HepG2 (cell line): ENCODE results near the gene METTL15. TPM values are rescaled to one million over a fixed set of nuclear protein-coding genes. Genes with fewer than 3 reads are reported as not detected.

Experiments used
- ATF4 ChIP-seq, 2 experiments: fragments of 450-650 bp in 1 of 2; sonication (generic) in 1 of 2; formaldehyde crosslinking; IDR thresholded peaks; 2 replicates each; pipeline versions ENCODE4 v1.5.0 to v1.8.0; 2020 to 2022; ENCODE audit warnings: mild to moderate bottlenecking in 1 of 2, missing genetic modification reagents in 1 of 2
- CC2D1A ChIP-seq: sonication (generic); formaldehyde crosslinking; IDR thresholded peaks from 2 replicates; pipeline ENCODE4 v1.8.1; 2023; ENCODE audit warnings: mild to moderate bottlenecking, missing genetic modification reagents
- CENPT ChIP-seq: sonication (generic); formaldehyde crosslinking; IDR thresholded peaks from 2 replicates; pipeline ENCODE4 v1.8.0; 2022; ENCODE audit warnings: low read depth, mild to moderate bottlenecking, moderate library complexity, missing genetic modification reagents
- EHMT2 ChIP-seq: fragments of 200-600 bp; sonication (generic); IDR thresholded peaks from 2 replicates; pipeline ENCODE4 v1.7.0; 2017; ENCODE audit warnings: antibody characterized with exemption, low read depth, low read length, borderline replicate concordance
- GABPB1 ChIP-seq: IDR thresholded peaks from 2 replicates; pipeline ENCODE4 v1.6.1; 2016; ENCODE audit warnings: mild to moderate bottlenecking, missing genetic modification reagents, moderate library complexity, missing compliant biosample characterization
- HOXA7 ChIP-seq: sonication (generic); formaldehyde crosslinking; IDR thresholded peaks from 2 replicates; pipeline ENCODE4 v1.8.1; 2022; ENCODE audit warnings: mild to moderate bottlenecking, missing genetic modification reagents, moderate library complexity
- IRF1 ChIP-seq: sonication (generic); formaldehyde crosslinking; IDR thresholded peaks from 2 replicates; pipeline ENCODE4 v1.4.0; 2020; ENCODE audit warnings: low read depth, mild to moderate bottlenecking, missing genetic modification reagents
- KLF13 ChIP-seq: sonication (generic); formaldehyde crosslinking; IDR thresholded peaks from 2 replicates; pipeline ENCODE4 v1.4.0; 2020; ENCODE audit warnings: mild to moderate bottlenecking, missing genetic modification reagents
- MYNN ChIP-seq: sonication (generic); formaldehyde crosslinking; IDR thresholded peaks from 2 replicates; pipeline ENCODE4 v1.4.0; 2020; ENCODE audit warnings: mild to moderate bottlenecking, low read depth, missing genetic modification reagents
- MZF1 ChIP-seq: sonication (generic); formaldehyde crosslinking; IDR thresholded peaks from 2 replicates; pipeline ENCODE4 v1.8.1; 2023; ENCODE audit warnings: mild to moderate bottlenecking, missing genetic modification reagents, borderline replicate concordance
- PHF5A ChIP-seq: IDR thresholded peaks from one replicate; pipeline ENCODE4 v1.6.1; 2018; ENCODE audit warnings: low read depth, missing genetic modification reagents; ENCODE audit not compliant: unreplicated experiment
- PITX1 ChIP-seq: sonication (generic); formaldehyde crosslinking; IDR thresholded peaks from 2 replicates; pipeline ENCODE4 v1.5.1; 2020; ENCODE audit warnings: mild to moderate bottlenecking, missing genetic modification reagents
- POLR2A ChIP-seq, 2 experiments: IDR thresholded peaks; 2 replicates each; pipeline ENCODE4 v1.6.1; 2011; ENCODE audit warnings: low read depth in 2 of 2, low read length in 2 of 2, mild to moderate bottlenecking in 1 of 2, moderate library complexity in 1 of 2; ENCODE audit not compliant: insufficient read depth in 1 of 2
- RFXAP ChIP-seq: sonication (generic); formaldehyde crosslinking; IDR thresholded peaks from 2 replicates; pipeline ENCODE4 v1.4.0; 2020; ENCODE audit warnings: missing genetic modification reagents, borderline replicate concordance
- SATB2 ChIP-seq: sonication (generic); formaldehyde crosslinking; IDR thresholded peaks from 2 replicates; pipeline ENCODE4 v1.5.0; 2020; ENCODE audit warnings: missing genetic modification reagents
- SP2 ChIP-seq: sonication (generic); formaldehyde crosslinking; IDR thresholded peaks from 2 replicates; pipeline ENCODE4 v1.5.1; 2020; ENCODE audit warnings: mild to moderate bottlenecking, missing genetic modification reagents
- SRSF1 ChIP-seq: fragments of 200-400 bp; formaldehyde crosslinking; optimal IDR thresholded peaks from 2 replicates; pipeline ENCODE3; 2017; ENCODE audit warnings: mild to moderate bottlenecking, low read depth, low read length, moderate library complexity
- ZBTB3 ChIP-seq: sonication (generic); formaldehyde crosslinking; IDR thresholded peaks from 2 replicates; pipeline ENCODE4 v1.4.0; 2020; ENCODE audit warnings: low read depth, mild to moderate bottlenecking, moderate library complexity, missing genetic modification reagents, borderline replicate concordance
- ZBTB7B ChIP-seq: sonication (generic); formaldehyde crosslinking; IDR thresholded peaks from 2 replicates; pipeline ENCODE4 v1.4.0; 2020; ENCODE audit warnings: missing genetic modification reagents
- ZNF34 ChIP-seq: sonication (generic); formaldehyde crosslinking; IDR thresholded peaks from 2 replicates; pipeline ENCODE4 v1.4.0; 2020; ENCODE audit warnings: mild to moderate bottlenecking, missing genetic modification reagents, borderline replicate concordance
- ZNF619 ChIP-seq: sonication (generic); formaldehyde crosslinking; IDR thresholded peaks from 2 replicates; pipeline ENCODE4 v1.4.0; 2020; ENCODE audit warnings: mild to moderate bottlenecking, missing genetic modification reagents
- ZNF7 ChIP-seq: IDR thresholded peaks from 2 replicates; pipeline ENCODE4 v1.6.1; 2016; ENCODE audit warnings: missing biosample characterization, missing genetic modification reagents
- ZNF747 ChIP-seq: sonication (generic); formaldehyde crosslinking; IDR thresholded peaks from 2 replicates; pipeline ENCODE4 v1.8.1; 2023; ENCODE audit warnings: missing genetic modification reagents, mild to moderate bottlenecking, borderline replicate concordance
- ZNF772 ChIP-seq: sonication (generic); formaldehyde crosslinking; IDR thresholded peaks from 2 replicates; pipeline ENCODE4 v1.5.0; 2020; ENCODE audit warnings: mild to moderate bottlenecking, missing genetic modification reagents
- ZSCAN29 ChIP-seq: sonication (generic); formaldehyde crosslinking; conservative IDR thresholded peaks from 2 replicates; pipeline ENCODE4 v1.4.0; 2020; ENCODE audit warnings: mild to moderate bottlenecking, missing genetic modification reagents
- polyA plus RNA-seq, 8 experiments: library from polyadenylated mRNA; depleted of rRNA in 3 of 8; stranded (reverse) in 7 of 8; unstranded in 1 of 8; fragments of >200 nt; fragmentation: Illumina TruSeq in 4 of 8; extraction: Trizol in 4 of 8; gene quantifications; 2 replicates each; pipeline versions ENCODE4 v1.2.1 to v1.2.3, GENCODE V29; 2011 to 2016; ENCODE audit warnings: low read depth in 4 of 8, missing spikeins in 1 of 8, mixed read lengths in 1 of 8; ENCODE audit not compliant: insufficient read depth in 1 of 8
- total RNA-seq, 5 experiments: library from RNA; depleted of rRNA; stranded (reverse); fragments of >200 nt; fragmentation: Illumina TruSeq; extraction: Trizol; gene quantifications; 2 replicates each; pipeline ENCODE4 v1.2.3, GENCODE V29; 2016; ENCODE audit warnings: low read depth in 1 of 5
- TF ChIP-seq, protein P1 (sequence below): sonication (generic); formaldehyde crosslinking; IDR thresholded peaks from 2 replicates; pipeline ENCODE4 v1.4.0; 2020; ENCODE audit warnings: missing genetic modification reagents, mild to moderate bottlenecking, borderline replicate concordance

METTL15 gene
- total and polyA plus RNA-seq, 2 of the 13 experiments (the other 11 are each of a cell fraction or from before 2014, with no cell fraction given), result 6.5 to 14.0 TPM

DNA sequence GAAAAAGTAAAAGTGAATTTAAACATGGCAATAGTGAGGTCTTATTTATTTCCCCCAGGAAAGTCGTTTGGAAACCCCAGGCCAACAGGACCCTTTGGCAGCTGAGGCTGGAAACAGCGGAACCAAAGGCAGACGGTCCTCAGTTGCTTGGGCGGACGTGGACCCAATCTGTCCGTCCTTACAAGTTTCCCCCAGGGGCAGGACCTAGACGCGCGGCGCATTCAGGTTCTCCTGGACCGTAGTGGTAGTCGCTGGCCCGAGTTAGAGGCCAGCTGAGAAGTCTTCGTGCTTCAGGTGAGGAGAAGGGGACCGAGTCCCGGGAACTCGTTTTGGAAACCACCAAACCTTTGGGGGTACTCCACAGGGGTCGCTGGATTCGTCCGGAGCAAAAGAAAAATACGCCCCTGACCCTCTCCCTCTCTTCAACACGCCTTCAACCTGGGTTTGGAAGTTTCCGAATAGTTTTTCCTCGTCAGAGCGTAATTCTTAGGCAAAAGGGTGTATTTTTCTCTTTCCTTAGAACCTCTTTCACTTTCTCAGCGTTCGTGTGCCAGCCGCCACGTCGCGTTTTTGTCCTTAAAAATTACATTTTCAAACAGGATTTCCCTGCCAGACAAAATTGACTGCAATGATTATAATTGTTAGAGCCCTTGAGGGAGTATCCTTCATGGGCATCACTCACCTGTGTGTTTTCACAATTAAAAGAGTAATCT, 2.1 kb downstream of the METTL15 start (continued):
- TF ChIP-seq ATF4 (CRISPR knock-in tag; IDR thresholded peaks at IDR 0.05) (no peak), ZNF34 (CRISPR knock-in tag) (no peak), IRF1 (CRISPR knock-in tag) (0 out of 2 replicates have a peak, but pooled peaks have one; percentile 51), POLR2A (IDR thresholded peaks at IDR 0.05; ENCODE audit: insufficient read depth in 1 of 2, low read depth in 2 of 2, low read length in 2 of 2) (peak; percentile 80 to 82), ZNF619 (CRISPR knock-in tag) (peak; percentile 59; the same call in 1 of the 2 replicates), MZF1 (CRISPR knock-in tag) (0 out of 2 replicates have a peak, but pooled peaks have one; percentile 38), SRSF1 (peak; percentile 97), ZNF772 (peak; percentile 84), ZSCAN29 (CRISPR knock-in tag) (0 out of 2 replicates have a peak, but pooled peaks have one; percentile 51), KLF13 (no peak), ZNF747 (no peak; the same call in 1 of the 2 replicates), ZNF7 (CRISPR knock-in tag) (no peak), PHF5A (CRISPR knock-in tag) (no peak), CC2D1A (CRISPR knock-in tag) (0 out of 2 replicates have a peak, but pooled peaks have one; percentile 32), ZBTB7B (CRISPR knock-in tag) (peak; percentile 90), PITX1 (peak; percentile 78), SP2 (peak; percentile 48; the same call in 1 of the 2 replicates), ZBTB3 (CRISPR knock-in tag) (no peak), GABPB1 (peak; percentile 94), RFXAP (CRISPR knock-in tag) (peak; percentile 93), CENPT (CRISPR knock-in tag) (0 out of 2 replicates have a peak, but pooled peaks have one; percentile 65), HOXA7 (CRISPR knock-in tag) (no peak), MYNN (CRISPR knock-in tag) (peak; percentile 82; the same call in 1 of the 2 replicates), SATB2 (CRISPR knock-in tag) (peak; percentile 81; the same call in 1 of the 2 replicates), EHMT2 (peak; percentile 73; the same call in 1 of the 2 replicates)
- TF ChIP-seq, protein P1, sequence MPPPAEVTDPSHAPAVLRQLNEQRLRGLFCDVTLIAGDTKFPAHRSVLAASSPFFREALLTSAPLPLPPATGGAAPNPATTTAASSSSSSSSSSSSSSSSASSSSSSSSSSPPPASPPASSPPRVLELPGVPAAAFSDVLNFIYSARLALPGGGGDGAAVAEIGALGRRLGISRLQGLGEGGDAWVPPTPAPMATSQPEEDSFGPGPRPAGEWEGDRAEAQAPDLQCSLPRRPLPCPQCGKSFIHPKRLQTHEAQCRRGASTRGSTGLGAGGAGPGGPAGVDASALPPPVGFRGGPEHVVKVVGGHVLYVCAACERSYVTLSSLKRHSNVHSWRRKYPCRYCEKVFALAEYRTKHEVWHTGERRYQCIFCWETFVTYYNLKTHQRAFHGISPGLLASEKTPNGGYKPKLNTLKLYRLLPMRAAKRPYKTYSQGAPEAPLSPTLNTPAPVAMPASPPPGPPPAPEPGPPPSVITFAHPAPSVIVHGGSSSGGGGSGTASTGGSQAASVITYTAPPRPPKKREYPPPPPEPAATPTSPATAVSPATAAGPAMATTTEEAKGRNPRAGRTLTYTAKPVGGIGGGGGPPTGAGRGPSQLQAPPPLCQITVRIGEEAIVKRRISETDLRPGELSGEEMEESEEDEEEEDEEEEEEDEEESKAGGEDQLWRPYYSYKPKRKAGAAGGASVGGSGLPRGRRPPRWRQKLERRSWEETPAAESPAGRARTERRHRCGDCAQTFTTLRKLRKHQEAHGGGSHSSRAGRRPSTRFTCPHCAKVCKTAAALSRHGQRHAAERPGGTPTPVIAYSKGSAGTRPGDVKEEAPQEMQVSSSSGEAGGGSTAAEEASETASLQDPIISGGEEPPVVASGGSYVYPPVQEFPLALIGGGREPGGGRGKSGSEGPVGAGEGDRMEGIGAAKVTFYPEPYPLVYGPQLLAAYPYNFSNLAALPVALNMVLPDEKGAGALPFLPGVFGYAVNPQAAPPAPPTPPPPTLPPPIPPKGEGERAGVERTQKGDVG (CRISPR knock-in tag), result peak; percentile 26; the same call in 1 of the 2 replicates
